Esophagus mucosa (tissue), 1 donor: Measurements from ENCODE around the gene TAPBPL. TPM values are rescaled to one million over a fixed set of nuclear protein-coding genes. Genes with fewer than 3 reads are reported as not detected.

Experiments
- ATAC-seq: fragments of 200-7000 bp; cut with Tn5 transposase; one replicate; pipeline ENCODE4 v1.9.1; 2020
- total RNA-seq: library from RNA; stranded (reverse); gene quantifications from one replicate; pipeline ENCODE4 v1.2.4, GENCODE V29; 2023
- donor health status: DM: yes; HTN: yes; CAD: no.

The TAPBPL gene
- total RNA-seq, 1 donor from 2014 or later: 11.4 TPM

DNA sequence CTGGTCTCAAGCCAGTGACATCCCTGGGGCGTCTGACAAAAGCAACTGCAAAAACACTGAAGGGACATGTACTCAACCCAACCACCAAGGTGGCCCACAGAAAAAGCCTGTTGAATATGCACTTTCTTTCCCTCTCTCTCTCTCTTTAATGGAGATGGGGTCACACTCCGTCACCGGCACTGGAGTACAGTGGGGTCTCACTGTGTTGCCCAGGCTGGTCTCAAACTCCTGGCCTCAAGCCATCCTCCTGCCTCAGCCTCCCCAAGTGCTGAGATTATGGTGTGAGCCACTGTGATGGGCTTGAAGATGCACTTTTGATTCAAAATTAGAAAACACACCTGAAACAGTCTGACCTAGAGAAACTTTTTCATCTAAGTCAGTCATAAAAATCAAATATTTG is 14.3 kb upstream of the TAPBPL start:
- no peak for ATAC-seq

DNA sequence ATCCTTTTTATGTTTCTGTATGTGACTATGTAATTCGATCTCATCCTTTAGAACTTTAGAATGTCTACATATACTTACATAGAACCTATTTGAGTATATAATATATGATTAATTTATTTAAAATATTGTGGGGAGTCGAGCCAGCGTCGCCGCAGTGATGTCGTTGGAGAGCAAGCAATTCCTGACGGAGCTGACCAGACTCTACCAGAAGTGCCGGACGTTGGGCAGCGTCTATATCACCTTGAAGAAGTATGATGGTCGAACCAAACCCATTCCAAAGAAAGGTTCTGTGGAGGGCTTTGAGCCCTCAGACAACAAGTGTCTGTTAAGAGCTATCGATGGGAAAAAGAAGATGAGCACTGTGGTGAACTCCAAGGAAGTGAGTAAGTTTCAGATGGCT is 13.5 kb upstream of the TAPBPL start:
- ATAC-seq: no peak

DNA sequence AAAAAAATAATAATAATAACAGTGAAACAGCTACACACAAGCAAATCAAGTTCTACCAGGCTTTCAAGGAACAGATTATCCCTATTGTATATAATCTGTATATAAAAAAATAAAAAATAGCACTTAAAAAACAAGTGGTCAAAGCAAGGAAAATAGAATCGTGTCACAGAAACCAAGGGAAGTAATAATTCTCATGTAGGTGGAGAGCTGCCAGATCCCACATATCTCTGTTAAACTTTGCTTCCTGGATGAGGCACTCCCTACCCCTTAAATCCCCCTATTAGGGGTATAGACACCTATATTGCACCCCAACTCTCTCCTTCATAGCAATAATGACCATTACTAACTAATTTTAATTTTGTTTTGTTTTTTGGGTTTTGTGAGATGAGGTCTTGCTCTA is 11.5 kb upstream of the TAPBPL start:
- ATAC-seq: no peak

DNA sequence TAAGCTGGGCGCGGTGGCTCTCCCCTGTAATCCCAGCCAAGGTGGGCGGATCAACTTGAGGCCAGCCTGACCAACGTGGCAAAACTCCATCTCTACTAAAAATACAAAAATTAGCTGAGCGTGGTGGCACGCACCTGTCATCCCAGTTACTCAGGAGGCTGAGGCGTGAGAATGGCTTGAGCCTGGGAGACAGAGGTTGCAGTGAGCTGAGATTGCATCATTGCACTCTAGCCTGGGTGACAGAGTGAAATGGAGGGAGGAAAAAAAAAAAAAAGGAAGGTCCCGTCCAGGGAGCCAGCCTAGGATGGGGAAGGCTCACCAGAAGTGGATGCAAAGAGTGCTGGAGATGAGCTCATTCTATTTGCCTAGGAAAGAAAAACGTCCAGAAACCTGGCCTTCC is 9.0 kb upstream of the TAPBPL start:
- no peak for ATAC-seq

DNA sequence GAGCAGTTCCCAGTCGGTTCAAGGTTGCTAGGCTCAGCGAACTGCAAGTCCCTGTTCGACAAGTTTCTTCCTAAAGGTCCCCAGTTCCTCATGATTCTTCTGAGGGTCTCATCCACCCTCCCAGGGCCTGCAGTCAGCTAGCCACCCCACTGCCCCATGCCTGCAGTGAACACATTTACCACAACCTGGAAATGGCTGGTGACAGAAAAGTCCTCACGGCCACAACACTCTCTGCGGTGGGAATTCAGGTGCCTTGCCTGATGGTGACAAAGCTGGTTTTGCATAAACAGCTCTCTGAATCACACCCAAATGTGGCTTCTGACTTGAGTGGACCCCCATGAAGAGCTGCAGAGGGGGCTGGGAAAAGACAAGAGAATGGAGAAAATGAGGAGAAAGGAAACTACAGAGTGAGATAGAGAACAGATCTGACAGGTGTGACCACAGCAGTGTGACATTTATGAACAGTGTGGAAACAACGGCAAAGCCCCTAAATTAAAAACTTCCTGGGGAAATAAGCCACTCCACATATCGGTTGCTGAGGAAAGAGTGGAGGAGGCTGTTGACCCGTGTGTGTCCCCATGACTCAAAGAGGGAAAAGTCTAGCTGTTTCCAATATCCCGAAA is 8.4 kb upstream of the TAPBPL start:
- ATAC-seq: no peak

DNA sequence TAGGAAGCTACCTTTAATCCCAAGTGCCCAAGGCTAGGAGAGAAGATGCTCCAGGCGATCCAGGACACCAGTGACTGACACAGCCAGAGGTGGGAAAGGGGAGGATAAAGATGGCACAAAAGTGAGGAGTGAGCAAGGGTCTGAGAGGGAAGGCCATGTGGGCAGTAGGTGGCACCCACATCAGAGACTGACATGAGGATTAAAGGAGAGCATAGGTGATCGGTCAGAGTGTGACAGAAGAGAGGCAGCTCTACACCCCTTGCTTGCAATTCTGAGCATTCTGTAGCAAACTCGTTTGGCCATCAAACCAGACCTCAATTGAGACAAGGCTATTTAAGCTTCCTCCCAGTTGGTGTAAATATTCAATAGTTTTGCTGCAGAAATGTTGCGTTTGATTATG is 7.8 kb upstream of the TAPBPL start:
- ATAC-seq: no peak

DNA sequence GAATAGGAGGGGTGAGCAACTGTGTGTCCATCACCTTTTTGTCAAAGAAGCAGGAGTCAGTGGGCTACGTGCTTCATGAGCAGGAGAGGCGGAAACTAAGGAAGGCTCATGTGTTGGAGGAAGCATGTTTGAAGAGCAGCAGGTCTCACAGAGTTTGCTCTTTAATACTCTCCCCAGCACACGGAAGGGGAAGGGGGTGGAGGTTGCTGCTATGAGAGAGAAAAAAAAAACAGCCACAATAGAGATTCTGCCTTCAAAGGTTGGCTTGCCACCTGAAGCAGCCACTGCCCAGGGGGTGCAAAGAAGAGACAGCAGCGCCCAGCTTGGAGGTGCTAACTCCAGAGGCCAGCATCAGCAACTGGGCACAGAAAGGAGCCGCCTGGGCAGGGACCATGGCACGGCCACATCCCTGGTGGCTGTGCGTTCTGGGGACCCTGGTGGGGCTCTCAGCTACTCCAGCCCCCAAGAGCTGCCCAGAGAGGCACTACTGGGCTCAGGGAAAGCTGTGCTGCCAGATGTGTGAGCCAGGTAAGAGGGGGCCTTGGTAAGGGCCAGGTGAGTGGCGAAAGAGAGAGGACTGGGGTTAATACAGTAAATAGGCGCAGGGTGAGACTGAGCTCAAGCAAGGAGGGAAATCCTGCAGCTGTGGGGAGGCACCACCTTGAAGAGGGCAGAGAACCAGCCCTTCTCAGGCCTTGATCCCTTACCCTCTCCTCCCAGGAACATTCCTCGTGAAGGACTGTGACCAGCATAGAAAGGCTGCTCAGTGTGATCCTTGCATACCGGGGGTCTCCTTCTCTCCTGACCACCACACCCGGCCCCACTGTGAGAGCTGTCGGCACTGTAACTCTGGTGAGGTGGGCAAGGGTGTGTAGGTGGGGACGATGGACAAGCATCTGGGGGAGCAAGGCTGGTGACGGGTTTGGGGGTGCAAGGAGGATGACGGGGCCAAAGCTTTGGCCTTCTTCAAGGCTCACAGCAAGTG is 6.8 kb upstream of the TAPBPL start, which contains the start of gene CD27:
CD27 (plus strand) TSS at position 252 of the 985 bp plus-strand sequence; CDS start at position 393, 141 bp downstream.
- ATAC-seq: no peak

DNA sequence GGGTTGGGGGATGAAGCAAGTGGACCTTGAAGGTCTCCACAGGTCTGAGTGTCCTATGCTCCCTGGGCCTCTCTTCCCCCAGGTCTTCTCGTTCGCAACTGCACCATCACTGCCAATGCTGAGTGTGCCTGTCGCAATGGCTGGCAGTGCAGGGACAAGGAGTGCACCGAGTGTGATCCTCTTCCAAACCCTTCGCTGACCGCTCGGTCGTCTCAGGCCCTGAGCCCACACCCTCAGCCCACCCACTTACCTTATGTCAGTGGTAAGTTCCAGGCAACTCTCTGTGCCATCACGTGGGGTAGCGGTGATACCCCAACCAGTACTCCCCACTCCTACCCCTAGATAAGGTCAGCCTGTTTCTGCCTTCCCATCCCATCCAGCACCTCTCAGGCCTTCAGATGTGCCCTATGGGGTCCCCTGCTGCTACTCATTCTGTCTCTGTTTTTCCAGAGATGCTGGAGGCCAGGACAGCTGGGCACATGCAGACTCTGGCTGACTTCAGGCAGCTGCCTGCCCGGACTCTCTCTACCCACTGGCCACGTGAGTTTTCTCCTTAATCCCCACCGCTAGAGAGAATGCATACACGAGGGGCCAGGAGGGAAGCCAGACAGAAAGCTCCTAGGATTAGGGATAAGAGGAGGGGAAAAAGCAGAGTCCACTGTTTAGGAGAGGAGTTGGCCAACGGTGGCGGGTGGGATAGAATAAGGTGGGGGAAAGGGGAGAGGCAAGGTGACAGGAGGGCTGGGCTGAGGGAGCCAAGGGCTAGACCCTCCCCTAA is 1.6 kb upstream of the TAPBPL start:
- ATAC-seq: no peak

DNA sequence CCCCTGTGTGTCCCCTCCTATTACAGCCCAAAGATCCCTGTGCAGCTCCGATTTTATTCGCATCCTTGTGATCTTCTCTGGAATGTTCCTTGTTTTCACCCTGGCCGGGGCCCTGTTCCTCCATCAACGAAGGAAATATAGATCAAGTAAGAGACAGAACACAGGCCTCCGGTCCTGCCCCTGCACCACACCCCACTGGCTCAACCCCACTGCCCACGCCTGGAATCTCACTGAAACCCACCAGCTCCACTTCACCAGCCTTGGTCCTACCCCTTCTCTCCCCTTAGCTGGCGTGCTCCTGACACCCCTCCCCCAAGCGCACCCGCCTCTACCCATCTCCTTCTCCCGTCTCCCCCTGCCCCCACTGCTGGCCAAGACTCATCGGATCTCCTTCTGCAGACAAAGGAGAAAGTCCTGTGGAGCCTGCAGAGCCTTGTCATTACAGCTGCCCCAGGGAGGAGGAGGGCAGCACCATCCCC is 934 bp upstream of the TAPBPL start:
- ATAC-seq: peak; percentile 5

DNA sequence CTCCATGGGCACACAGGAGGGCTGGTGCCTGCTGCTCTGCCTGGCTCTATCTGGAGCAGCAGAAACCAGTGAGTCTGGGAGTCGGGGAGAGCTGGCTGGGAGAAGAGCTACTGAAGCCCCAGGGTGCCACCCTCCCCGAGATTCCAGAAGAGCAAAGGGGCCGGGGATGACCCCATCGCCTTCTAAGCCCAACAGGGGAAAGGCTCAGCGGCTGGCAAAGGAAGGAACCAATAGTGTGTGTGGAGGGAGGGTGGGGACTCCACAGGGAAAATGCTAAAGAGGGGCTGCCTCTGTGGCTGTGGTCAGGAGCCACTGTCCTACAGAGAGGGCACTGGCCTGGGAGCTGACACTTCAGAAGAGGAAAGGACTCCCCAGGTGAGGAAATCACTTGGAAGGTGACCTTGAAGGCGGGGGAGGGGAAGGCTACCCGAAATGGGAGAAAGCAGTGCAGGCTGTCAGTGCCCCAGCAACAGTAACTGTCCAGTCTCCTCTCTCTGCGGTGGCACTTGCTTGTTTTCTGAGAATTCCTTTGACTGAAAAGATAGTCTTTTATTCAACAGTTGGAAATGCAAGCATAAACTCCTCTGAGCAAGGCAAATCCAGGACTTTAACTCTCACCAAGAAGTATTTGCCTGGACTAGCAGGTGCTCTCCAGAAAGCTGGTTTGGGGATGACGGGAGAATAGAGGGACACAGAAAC is 552 bp downstream of the TAPBPL start:
- ATAC-seq: peak; percentile 19

DNA sequence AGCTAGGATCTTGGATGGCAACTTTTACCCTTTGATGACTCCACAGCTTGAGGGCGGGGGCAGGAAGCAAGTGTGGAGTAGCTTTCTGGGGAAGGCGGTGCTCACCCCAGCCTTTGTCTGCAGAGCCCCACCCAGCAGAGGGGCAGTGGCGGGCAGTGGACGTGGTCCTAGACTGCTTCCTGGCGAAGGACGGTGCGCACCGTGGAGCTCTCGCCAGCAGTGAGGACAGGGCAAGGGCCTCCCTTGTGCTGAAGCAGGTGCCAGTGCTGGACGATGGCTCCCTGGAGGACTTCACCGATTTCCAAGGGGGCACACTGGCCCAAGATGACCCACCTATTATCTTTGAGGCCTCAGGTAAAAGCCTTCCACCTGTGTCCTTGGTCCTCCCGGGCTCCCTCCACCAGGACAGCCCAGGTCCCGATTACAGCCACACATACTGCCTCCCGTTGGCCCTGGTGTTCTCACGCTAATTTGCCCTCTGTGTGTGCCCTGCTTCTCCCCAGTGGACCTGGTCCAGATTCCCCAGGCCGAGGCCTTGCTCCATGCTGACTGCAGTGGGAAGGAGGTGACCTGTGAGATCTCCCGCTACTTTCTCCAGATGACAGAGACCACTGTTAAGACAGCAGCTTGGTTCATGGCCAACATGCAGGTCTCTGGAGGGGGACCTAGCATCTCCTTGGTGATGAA is 1.2 kb downstream of the TAPBPL start:
- peak; percentile 68 for ATAC-seq

DNA sequence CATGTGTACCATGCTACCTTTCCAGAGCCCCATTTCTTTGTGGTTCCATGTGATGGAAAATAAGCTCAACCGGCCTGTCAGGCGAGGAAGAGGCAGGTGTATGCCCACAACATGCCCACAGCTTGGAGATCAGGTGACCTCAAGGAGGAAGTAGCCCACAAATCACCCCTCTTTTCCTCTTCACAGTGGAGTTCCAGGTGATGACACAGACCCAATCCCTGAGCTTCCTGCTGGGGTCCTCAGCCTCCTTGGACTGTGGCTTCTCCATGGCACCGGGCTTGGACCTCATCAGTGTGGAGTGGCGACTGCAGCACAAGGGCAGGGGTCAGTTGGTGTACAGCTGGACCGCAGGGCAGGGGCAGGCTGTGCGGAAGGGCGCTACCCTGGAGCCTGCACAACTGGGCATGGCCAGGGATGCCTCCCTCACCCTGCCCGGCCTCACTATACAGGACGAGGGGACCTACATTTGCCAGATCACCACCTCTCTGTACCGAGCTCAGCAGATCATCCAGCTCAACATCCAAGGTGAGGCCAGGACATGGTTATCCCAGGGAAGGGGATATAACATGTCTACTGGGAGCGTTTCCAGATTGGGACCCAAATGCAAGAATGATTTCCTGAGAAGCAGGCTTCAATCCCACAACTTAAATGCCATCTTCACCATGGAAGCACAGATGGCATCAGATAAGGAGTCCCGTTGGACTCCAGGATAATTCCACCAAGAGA is 5.5 kb downstream of the TAPBPL start:
- ATAC-seq: no peak

DNA sequence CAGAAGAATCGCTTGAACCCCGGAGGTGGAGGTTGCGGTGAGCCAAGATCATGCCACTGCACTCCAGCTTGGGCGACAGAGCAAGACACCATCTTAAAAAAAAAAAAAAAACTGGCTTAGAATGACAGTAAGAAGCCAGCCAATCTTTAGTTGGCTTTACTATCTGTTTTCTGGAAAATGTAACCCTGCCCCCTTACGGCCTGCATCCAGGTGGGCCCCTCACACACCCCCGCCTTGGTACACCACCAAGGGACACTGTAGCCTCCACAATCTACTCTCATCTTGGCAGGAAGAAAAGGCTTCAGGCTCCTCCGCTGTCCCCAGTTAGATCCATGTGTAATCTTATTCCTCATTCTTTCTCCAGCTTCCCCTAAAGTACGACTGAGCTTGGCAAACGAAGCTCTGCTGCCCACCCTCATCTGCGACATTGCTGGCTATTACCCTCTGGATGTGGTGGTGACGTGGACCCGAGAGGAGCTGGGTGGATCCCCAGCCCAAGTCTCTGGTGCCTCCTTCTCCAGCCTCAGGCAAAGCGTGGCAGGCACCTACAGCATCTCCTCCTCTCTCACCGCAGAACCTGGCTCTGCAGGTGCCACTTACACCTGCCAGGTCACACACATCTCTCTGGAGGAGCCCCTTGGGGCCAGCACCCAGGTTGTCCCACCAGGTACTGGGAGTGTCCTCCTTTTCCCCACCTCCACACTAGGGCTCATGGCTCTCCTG is 6.6 kb downstream of the TAPBPL start:
- no peak for ATAC-seq

DNA sequence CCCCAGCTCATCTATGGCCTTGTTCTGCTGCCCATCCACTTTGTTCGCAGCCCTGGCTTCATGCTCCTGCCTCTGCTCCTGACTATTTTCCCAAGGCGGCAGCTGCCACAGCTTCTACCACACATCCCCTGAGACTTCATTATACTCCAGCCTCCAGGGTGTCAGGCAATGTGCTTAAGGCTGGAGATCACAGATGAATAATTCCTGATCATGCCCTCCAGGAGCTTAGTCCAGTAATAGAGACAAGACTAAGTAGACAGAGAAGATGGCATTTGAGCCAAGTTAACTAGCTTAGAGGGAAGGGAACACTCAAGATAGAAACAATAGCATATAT is 7.1 kb downstream of the TAPBPL start:
- no peak for ATAC-seq

DNA sequence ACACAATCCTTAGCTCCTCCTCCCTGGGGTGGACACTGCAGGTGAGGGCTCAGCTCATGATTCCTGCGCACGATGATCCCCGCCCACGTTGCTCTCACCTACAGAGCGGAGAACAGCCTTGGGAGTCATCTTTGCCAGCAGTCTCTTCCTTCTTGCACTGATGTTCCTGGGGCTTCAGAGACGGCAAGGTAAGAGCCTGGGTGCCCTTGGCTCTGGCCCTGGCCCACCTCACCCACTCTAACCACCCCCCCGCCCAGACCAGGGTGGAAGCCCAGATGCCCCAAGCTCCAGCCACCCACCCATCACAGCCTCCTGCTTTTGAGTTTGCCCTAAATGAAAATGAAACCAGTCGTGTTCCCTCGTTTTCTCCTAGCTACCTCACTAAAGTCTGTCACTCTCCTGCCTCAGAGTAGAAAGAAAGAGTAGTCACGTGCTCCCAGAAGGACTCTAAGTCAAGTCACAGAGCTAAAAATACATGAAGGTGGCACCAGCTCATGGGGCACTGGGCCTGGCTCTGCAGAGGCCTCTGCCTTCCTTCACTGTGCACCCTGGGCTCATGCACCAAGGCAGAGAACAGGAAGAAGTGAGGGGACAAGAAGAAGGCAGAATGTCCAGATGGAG is 9.0 kb downstream of the TAPBPL start:
- ATAC-seq: no peak

DNA sequence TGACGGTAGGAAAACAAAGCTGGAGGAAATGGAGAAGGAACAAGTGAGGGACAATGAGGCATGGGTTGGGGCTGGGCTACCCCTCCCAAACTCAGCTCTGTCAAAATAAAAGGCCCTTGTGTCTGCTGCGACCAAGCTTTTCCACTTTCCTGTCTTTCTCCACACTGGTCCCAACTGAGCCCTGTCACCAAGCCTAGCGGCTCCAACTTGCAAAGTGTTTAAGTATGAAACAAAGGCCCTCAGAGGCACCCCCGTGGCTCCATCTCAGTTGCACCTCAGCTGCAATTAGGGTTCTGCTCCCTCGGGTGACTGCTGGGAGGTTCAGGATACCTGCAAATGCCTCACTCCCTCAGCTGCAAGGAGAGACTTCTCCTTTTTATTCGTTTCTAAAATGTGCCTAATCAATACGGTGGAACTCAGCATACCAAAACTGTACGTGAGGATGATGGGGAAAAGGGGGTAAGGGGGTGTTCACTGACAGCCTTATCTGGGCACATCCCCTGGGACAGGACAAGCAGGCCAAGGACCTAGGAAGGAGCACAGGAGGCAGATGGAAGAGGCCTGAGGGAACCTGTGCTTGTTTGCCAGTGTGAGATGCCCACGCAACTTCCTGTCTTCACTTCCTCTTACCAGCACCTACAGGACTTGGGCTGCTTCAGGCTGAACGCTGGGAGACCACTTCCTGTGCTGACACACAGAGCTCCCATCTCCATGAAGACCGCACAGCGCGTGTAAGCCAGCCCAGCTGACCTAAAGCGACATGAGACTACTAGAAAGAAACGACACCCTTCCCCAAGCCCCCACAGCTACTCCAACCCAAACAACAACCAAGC is 9.8 kb downstream of the TAPBPL start:
- peak; percentile 54 for ATAC-seq

DNA sequence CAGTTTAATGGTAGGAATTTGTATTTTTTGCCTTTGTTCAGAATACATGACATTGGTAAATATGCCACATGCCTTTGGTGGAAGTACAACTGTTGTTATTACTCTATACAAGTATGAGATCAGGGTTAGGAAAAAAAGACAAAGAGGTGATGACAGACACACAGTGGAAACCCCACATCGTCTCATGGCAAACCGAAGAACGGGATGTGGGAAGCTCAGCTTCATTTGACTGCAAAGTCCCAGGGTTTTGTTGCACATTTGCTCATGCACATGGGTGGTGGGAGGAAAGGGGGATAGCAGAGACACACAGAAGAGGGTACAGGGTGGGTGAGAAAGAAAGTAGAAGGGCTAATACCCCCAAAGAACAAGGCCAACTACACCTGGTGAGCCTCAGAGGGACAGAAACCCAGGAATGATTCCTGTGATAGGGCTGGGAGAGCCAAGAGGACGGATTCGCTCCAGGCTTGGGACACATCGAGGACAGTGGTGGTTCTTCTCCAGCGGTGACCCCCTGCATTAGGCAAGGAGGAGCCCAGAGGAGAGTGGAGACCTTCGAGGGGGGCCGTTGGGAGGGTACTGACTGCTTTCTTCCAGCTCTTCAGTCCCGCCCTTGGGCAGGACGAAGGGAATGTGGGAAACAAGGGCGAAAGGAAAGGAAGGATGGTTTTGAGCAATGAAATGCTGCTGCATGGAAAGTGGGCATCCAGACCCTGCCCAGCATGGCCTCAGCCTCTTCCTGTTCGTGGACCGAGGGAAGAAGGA is 10.6 kb downstream of the TAPBPL start:
- peak; percentile 5 for ATAC-seq

DNA sequence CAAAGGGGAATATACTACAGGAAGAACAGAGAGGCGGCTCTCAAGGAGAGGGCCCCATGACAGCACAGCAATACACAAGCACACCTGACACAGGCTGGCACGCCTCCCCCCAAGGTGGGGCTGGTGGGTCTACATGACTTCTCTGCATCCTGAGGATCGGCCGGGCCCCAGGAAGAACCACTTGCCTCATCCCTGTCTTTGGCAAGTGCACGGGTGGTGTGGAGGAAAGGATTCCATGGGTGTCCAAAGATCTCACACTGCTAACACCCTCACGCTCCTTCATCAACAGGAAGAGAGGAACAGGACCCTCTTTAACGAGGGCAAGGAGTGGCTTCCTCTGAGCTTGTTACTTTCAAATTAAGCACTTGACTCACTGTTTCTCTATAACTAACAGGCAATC is 11.4 kb downstream of the TAPBPL start:
- no peak for ATAC-seq
